ENCODE measurements around the gene CLDND2. TPM values are rescaled to one million over a fixed set of nuclear protein-coding genes. Genes with fewer than 3 reads are reported as not detected.
A peak's percentile ranks its signal among the peaks of the same experiment; 100 is the strongest.

CLDND2 gene
- total RNA-seq, 1 experiment from 2014 or later: not detected

DNA sequence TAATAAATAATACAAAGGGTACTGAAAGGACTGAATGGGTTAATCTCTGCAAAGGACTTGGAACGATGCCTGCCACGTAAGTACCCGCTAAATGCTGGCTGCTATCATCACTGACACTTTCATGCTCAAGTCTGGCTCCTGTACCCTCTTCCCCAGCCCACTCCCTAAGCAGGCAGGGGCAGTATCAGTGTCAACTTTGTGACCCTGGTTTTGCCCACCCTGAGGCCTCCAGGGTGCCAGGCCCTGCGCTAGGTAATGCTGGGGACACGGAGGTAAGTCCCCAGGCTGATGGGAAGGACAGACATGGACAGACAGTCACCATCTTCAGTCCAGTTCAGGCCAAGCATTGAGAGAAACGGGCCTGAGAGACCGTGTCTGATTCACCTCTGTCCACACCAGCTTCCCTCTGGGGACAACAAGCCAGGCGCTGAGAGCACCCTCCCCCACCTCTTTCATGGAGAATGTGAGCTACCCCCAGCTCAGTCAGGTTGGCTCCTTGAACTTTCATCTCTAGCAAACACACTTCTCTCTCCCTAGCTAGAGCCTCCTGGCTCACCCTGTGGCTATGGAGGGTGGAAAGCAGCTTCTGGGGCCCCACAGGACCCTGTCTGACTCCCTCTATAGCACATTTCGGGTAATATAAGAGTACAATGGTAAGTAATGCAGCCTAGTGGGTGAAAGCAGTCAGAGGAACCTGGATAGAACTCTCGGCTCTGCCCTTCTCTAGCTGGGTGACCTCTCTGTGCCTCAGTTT lies 3.4 kb downstream of the CLDND2 start:
- peak; percentile 47 for DNase-seq (ENCODE audit: low read depth, low spot score)
- in situ Hi-C loops (cut with HindIII; ENCODE audit: low pct_unique_long_range_greater_than_20kb, low sequenced_read_pairs): no loop called here

DNA sequence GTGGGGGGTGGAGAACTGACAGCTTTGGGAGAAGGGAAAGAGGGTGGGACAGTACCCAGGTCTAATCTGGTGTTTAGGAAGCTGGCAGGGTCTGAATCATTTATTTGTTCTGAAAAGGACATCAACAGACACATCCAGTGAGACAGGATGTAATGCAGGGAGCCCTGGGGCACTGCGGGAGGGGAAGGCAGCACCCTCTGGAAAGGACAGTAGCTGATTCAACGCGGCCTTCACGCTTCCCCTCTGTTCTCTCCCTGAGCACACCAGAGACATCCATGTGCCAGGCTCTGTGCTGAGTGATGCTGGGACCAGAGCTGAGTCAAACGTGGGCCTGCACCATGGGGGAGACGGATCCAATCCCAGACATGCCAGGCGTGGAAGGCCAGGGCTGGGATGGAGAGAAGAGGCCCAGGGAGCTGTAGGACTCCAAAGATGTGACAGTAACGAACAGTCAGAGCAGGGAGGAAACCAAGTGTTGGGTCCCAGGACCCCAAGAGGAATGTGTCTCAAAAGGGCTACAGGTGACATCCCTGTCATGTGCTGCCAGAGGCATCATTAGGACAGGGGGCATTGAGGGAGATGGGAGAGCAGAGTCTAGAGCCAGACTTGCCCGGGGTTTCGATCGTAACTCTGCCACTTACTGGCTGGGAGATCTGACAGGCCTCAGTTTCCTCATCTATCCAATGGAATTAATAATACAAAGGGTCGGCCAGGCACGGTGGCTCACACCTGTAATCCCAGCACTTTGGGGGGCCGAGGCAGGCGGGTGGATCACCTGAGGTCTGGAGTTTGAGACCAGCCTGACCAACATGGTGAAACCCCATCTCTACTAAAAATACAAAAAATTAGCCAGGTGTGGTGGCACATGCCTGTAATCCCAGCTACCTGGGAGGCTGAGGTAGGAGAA lies 4.3 kb downstream of the CLDND2 start:
- in situ Hi-C loops (cut with HindIII; ENCODE audit: low pct_unique_long_range_greater_than_20kb, low sequenced_read_pairs): no loop called here
- DNase-seq (ENCODE audit: low read depth, low spot score): peak; percentile 89

GRCh38 chr19:51361239-51361638 lies 7.6 kb downstream of the CLDND2 start:
- in situ Hi-C loops (cut with HindIII; ENCODE audit: low pct_unique_long_range_greater_than_20kb, low sequenced_read_pairs): no loop called here
- no peak for DNase-seq (ENCODE audit: low read depth, low spot score)

DNA sequence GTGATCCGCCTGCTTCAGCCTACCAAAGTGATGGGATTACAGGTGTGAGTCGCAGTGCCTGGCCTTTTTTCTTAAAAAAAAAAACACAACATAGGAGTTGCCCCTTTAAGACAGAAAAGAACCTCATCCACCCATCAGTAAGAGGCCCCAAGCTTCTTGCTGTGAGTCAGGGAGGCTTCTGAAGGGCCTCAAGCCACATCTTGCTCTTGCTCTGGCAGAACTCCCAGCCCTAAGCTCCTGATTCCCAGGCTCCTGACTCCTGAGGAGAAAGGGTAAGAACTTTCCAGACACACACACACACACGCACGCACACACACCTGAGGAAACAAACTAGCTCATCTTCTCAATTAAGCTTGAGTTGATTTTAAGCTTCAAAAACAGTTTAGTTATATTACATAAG lies 9.5 kb downstream of the CLDND2 start:
- DNase-seq (ENCODE audit: low read depth, low spot score): no peak
- in situ Hi-C loops (cut with HindIII; ENCODE audit: low pct_unique_long_range_greater_than_20kb, low sequenced_read_pairs): no loop called here

DNA sequence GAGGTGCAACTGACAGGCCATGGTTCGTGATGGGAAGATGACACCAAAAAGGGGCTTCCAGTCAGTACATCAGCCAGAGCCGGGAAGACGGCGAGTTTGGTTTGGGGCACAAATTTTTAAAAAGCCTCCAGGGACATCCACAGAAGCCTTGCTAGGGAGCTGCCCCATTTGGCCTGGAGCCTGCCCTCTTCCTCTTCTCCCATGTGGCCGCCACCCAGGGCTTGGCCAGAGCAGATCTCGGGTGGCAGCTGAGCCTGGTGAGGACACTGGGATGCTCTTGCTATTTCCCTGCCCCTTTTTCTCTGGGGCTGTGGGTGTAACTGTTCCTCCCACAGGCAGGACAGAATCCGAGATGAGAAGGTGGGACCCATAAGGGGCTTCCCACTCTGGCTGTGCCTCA lies 10.9 kb downstream of the CLDND2 start:
- in situ Hi-C loops (cut with HindIII; ENCODE audit: low pct_unique_long_range_greater_than_20kb, low sequenced_read_pairs): no loop called here
- no peak for DNase-seq (ENCODE audit: low read depth, low spot score)

- no peak for DNase-seq (ENCODE audit: low read depth, low spot score)
- in situ Hi-C loops (cut with HindIII; ENCODE audit: low pct_unique_long_range_greater_than_20kb, low sequenced_read_pairs): no loop called here
Observed at GRCh38 chr19:51356159-51356801, 12.5 kb downstream of the CLDND2 start.

- in situ Hi-C loops (cut with HindIII; ENCODE audit: low pct_unique_long_range_greater_than_20kb, low sequenced_read_pairs): no loop called here
- DNase-seq (ENCODE audit: low read depth, low spot score): peak; percentile 90
Observed at GRCh38 chr19:51354742-51355148, 14.1 kb downstream of the CLDND2 start.

DNA sequence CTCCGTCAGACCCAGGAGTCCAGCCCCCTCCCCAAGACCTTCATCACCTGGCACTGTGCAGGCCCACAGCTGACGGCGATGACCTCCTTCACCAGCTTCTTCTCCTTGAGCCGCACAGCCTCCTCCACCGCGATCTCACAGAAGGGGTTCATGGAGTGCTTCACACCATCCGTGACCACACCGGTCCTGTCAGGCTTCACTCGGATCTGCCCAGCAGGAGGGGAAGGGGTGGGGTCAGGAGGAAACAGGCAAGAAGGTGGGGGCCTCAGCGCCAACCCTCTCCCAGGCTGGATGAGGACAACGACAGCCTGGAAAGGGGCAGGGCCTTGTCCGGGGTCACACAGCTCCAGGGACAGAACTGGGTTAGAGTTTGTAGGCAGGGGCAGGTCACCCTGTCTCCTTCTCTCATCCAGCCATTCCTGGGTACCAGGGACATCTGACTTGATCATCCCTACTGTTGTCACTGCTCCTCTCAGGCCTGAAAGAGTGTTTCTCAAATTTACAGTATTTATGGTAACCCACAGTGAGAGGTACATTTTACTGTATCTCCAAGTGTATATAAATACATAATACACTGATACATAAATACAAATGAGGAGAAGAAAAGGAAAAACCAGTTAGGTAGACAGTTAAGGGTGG lies 14.6 kb downstream of the CLDND2 start:
- no peak for DNase-seq (ENCODE audit: low read depth, low spot score)

GRCh38 chr19:51352783-51353360 lies 15.9 kb downstream of the CLDND2 start:
- in situ Hi-C loops (cut with HindIII; ENCODE audit: low pct_unique_long_range_greater_than_20kb, low sequenced_read_pairs): no loop called here
- DNase-seq (ENCODE audit: low read depth, low spot score): no peak

More for the DNA sequence above, 14.6 kb downstream of the CLDND2 start:
- in situ Hi-C loops (cut with HindIII; ENCODE audit: low pct_unique_long_range_greater_than_20kb, low sequenced_read_pairs): no loop called here

DNA sequence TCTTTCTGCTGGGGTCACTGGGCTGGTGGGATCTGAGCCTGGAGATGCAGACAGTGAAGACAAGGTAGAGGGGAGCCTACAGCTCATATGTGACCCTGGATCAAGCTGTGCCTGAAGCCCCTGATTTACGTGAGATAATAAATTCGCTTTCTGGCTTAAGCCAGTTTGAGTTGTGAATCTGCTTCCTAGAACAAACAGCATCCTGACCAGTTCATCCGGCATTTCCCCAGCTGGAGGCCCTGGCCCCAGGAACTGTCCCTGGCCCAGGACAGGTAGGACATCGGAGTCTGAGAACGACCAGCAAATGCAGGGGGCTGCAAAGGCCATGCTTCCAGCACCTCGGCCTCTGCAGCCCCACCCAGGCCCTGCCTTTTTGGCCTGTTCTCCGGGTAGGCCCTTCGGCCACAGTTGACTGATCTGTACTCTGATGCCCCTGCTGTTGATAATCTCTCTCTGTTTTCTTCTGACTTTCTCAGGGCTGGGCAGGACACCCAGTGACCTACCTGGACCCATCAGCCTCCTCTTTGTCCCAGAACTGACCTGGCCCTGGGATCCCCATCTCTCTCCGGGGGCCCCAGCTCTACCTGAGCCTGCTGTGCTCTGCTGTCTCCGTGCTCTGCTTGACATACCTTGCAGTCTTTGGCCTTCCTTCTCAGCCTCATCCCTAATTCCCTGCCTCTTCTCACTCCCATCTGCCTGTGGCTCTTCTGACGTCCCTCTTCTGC lies 17.4 kb downstream of the CLDND2 start:
- in situ Hi-C loops (cut with HindIII; ENCODE audit: low pct_unique_long_range_greater_than_20kb, low sequenced_read_pairs): no loop called here
- no peak for DNase-seq (ENCODE audit: low read depth, low spot score)

DNA sequence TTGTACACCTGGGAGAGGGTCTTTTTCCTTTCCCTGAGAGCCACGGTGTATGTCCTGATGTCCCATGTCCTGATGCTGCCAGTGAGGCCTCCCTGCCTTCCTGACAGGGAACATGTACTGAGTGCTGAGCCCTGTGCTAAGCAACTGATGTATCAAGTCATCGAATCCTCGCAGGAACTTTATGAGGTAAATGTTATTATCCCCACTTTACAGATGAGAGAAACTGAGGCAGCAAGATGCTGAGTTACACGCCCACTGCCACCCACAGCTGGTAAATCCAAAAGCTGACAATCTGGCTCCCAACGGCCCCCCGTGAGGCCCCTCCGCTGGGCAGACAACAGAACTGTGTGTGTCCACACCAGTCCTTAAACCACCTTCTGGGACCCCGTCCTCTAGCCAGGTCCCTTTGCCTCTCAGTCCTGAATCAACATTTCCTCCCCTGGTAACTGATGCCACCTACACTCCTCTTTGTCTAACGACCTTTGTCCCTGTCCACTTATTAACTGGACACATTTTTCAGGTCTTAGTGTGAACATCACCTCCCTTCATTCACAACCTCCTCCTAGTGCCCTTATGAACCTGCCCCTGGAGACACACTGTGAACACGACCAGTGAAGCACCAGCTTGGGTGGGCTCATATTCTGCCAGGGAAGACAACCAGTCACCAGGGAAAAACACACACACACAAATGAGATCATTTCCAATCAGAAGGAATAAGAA lies 21.4 kb downstream of the CLDND2 start:
- in situ Hi-C loops (cut with HindIII; ENCODE audit: low pct_unique_long_range_greater_than_20kb, low sequenced_read_pairs): no loop called here
- DNase-seq (ENCODE audit: low read depth, low spot score): no peak

GRCh38 chr19:51346742-51347141 lies 22.1 kb downstream of the CLDND2 start:
- no peak for DNase-seq (ENCODE audit: low read depth, low spot score)
- in situ Hi-C loops (cut with HindIII; ENCODE audit: low pct_unique_long_range_greater_than_20kb, low sequenced_read_pairs): no loop called here

DNA sequence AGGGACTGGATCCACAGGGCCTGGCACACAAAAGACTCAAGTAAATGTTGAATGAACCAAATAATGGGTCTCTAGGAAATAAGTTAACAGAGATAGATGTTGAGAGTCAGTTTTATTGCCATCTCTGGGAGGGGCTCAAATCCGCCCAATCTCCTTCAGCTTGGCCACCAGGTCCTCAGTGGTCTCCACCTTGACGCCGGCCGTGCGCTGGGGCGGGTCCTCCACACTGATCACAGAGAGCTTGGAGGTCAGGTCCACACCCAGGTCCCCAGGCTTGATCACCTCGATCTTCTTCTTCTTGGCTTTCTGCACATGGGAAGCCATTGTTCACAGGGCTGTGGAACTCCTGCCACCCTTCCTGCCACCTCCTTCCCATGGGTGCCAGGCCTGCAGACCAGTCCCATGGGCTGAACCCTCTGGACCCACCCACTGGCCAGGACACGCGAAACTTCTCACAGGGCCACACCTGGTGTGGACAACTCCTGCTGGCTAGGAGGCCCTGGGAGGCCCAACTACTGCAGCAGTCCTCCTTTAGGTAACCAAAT lies 23.7 kb downstream of the CLDND2 start:
- in situ Hi-C loops (cut with HindIII; ENCODE audit: low pct_unique_long_range_greater_than_20kb, low sequenced_read_pairs): no loop called here
- DNase-seq (ENCODE audit: low read depth, low spot score): no peak

DNA sequence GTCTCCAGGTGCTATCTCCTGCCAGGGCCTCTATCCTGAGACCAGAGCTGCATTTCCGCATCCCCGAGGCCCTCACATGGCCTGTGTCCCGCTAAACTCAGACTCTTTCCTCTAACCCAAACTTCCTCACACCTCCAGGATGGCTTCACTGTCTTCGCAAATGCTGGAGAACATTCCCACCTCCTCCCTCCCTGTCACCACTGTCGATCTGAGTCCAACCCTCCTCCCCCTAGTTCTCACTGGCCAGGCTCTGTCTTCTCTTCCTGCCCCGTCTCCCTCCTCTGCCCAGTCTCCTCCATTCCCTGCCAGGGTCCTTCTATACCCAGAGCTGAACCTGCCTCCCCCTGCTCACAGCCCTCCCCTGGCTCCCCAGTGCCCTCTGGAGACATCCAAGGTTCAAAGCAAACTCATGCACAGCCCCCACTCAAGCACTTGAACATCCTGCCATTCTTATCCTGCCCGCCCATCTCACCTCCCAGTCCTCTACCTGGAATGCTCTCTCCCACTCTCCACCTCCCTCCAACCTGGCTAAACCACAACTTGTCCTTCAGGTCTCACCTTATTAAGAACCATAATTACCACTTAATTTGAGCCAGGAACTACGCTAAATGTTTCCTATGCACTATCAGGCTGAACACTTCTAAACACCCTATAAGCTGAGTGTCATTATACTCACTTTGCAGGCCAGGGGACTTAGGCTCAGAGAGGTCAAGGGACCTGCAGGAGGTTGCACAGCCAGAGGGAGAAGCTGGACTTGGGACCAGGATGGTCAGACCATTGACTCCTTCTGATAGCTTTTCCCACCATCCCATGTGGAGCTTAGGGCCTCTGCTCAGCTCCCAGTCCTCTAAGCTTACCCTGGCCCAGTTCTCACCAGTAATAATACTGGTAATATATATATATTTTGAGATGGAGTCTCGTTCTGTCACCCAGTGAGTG lies 25.9 kb downstream of the CLDND2 start:
- no peak for DNase-seq (ENCODE audit: low read depth, low spot score)
- in situ Hi-C loops (cut with HindIII; ENCODE audit: low pct_unique_long_range_greater_than_20kb, low sequenced_read_pairs): no loop called here

DNA sequence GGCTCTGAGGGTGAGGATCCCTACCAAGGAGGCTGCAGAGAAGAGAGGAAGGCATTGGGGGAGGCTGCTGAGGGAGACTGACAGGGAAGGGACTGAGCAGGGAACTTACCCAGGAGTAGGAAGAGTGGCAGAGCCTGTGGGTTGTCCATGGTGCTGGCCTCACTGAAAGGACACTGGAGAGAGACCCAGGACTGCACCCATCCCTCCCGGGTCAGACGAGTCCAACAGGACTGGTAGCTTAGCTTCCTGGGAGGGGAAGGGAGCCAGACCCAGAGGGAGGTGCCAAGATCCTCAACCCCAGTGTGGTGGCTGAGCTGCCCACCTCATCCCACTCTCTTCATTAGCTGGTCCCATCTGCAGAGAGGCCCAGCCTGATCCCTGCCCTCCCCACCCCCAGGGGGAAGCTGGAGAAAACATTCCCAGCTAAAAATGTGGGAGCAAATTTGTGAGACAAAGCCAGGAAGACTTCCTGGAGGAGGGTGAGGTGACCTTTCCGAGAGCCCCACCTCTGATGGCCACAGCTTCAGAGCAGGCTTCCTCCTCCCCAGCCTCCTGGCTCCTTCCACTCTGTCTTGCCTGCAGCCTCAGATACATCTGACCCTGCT lies 26.7 kb downstream of the CLDND2 start, which contains the start of gene VSIG10L:
Gene VSIG10L (minus strand): TSS at position 164 of the 605 bp plus-strand sequence. CDS start 15 bp downstream, at position 149.
- no peak for DNase-seq (ENCODE audit: low read depth, low spot score)
- in situ Hi-C loops (cut with HindIII; ENCODE audit: low pct_unique_long_range_greater_than_20kb, low sequenced_read_pairs): no loop called here

Measured in SK-MEL-5 (cell line).